HG02678 (cell line): Measurements from ENCODE around the gene CCDC32.
A peak's percentile ranks its signal among the peaks of the same experiment; 100 is the strongest.

Experiments
- ATAC-seq: cut with Tn5 transposase; IDR thresholded peaks from one replicate; pipeline ENCODE4 v1.9.1; 2021; ENCODE audit warnings: mild to moderate bottlenecking, moderate library complexity; ENCODE audit not compliant: unreplicated experiment

Gene CCDC32

DNA sequence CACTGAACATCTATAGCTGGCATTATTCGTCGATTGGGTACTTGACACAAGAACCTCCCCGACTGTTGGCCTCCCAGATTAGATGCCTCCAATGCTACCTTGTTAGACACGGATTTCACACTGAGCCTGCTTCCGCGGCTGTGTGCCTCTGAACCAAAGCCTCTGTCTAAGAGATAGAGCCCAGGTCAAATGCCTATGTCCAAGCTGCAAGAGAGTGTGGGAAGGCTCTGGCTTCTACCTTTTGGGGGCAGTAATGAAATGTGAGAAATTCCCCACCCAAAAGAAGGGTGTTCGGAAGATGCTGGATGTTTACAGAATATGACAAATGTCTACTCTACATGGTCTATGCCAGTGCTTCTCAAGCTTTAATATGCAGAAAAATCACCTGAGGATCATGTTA lies 2.3 kb upstream of the CCDC32 start:
- ATAC-seq, result no peak

DNA sequence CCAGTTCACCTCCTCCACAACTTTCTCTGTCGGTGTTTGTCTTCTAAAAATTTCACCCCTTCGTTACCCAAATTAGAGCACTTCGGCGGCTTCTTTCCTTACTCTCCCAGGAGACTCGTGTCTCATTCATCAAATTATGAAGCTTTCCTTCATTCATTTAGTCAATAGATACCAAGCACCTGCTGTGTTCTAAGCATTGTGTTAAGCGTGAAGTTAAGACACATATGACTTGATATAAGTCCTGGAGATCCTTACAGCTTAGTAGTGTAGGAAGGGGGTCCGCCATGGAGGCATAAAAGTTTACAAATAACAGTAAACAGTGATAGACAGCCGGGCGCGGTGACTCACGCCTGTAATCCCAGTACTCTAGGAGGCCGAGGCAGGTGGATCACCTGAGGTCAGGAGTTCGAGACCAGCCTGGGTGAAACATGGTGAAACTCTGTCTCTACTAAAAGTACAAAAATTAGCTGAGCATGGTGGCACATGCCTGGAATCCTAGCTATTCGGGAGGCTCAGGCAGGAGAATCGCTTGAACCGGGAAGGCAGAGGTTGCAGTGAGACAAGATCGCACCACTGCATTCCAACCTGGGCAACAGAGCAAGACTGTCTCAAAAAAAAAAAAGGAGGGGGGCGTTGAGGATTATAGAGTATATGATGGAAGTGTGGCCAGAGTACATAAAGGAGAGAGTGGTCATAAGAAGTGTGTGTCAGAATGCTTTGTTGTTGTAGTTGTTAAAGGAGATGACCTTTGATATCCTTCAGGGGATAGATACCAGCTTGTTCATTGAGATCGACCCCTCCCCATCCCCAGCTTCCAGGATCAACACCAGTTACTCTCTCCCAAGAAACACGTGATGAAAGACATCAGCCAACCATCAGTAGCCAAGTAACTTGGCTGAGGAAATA lies 744 bp upstream of the CCDC32 start:
- no peak for ATAC-seq

- ATAC-seq, result no peak
Observed at GRCh38 chr15:40563426-40563825, 1.4 kb downstream of the CCDC32 start.

DNA sequence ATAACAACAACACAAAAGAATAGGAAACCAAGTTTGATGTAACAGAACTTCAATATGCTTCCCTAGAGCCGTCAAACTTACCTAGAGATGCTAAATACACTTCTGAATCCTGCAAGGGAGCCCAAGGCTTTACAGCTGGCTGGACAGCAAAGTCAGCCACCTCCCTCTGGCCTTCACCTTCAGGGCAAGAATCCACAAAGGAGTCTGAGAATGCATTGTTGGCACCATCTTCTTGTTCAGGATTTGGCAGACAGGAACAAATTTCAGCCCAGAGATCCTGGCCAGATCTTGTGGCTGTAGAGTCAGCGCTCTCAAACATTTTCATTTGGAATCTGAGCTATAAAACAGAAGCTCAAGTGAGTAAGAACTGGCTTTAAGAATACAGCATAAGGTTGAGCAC lies 2.2 kb downstream of the CCDC32 start:
- no peak for ATAC-seq

GRCh38 chr15:40558952-40559742 lies 5.7 kb downstream of the CCDC32 start:
- no peak for ATAC-seq

GRCh38 chr15:40555876-40556275 lies 9.0 kb downstream of the CCDC32 start:
- no peak for ATAC-seq

DNA sequence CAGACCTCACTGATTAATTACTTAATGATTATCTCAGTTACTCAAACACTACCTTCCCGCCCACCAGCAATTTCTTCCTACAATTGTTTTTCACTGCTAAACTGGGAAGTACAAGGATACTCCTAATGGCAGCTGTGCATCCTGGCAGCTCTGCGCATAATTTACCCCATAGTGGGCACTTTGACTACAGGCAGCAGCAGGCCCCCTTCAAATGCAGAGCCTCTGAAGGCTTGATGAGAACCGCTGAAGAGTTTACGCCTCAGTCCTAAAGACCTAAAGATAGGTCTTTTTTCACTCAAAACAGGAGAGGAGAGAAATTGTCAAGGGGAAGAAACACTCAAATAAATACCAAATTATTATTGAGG lies 10.7 kb downstream of the CCDC32 start:
- no peak for ATAC-seq

DNA sequence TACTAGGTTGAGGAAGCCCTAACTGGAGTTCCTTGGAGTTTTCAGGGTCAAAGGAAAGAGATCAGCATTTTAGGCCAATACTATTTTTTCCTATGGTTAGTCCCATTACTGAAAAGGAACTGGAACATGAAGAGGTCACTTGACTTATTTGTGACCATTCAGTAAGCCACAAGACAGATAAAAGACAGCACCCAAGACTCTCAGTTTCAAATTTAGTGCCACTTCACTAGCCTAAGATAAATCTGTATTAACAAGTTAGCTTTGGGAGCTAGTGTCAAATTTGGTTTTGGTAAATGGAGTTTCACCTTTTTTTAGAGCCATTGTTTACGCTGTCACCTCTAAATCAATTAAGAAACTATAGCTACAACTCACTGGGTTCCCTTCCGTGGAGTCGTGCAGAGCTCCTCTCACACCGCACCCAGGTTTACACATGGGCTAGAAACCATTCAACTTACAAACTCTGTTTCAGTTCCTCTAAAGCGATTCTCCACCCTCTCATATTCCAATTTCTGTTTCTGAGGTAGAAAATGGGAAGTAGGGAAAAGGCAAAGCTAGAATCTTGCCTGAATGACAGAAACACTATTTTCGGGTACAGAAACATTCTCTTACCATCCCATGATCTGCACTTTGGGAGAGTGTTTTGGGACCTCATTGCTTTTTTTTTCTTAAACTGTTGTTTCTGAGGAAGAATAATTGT lies 14.4 kb downstream of the CCDC32 start:
- ATAC-seq, result peak; percentile 76

- ATAC-seq, result no peak
Observed at GRCh38 chr15:40549894-40550293, 14.9 kb downstream of the CCDC32 start.

DNA sequence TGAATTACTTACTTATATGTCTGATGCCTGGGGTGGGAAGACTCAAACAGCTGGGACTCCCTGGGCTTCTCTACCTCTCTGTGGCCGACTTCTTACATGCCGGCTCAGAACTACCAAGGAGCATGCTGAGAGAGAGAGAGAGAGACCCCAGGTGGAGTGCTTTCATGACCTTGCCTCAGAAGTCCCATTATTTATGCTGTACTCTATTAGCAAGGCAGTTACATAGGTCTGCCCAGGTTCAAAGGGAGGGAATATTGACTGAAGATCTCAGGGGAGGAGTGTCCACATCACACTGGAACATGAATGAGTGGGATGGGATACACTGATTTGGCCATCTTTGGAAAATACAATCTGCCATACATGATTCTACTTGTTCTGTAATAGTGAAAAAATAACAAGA lies 16.2 kb downstream of the CCDC32 start:
- ATAC-seq, result no peak

DNA sequence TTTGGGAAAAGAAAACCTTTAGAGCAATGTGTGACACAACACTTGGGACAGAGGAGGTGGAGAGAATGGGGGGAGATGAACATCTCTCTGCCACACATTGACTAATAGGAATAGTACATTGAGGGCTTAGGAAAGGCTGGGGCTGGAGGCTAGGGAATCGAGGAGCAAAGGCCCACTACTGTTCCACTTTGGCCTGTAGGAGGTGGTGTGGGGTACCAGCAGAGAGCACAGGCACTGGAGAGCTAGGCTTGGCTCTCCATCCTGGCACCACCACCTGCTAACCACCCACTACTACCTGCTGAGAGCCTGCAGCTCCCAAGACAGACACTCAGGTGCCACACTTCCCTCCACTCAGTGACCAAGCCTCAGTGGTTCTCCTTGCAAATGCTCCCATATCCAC lies 19.4 kb downstream of the CCDC32 start:
- ATAC-seq, result no peak

GRCh38 chr15:40543631-40544294 lies 21.1 kb downstream of the CCDC32 start:
- ATAC-seq, result peak; percentile 72

GRCh38 chr15:40543082-40543481 lies 21.8 kb downstream of the CCDC32 start:
- ATAC-seq, result peak; percentile 48

DNA sequence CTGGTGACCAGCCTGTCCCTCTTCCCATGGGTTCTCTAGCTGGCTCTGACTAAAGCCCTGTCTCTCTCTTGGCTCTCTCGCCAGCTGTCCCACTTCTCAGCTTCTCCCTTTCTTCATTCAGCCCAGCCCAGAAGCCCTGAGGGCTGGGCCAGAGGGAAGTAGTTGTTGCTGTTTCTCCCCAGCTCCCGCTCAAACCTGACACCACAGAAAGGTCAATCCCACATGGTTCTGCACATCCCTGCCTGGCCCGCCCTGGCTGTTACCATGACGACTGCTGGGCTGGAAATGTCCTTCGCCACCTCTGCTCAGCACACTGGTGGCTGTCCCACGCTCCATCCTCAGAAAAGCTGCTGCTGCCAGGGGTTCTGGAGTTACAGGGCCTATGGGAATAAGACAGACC lies 25.9 kb downstream of the CCDC32 start:
- ATAC-seq, result no peak

DNA sequence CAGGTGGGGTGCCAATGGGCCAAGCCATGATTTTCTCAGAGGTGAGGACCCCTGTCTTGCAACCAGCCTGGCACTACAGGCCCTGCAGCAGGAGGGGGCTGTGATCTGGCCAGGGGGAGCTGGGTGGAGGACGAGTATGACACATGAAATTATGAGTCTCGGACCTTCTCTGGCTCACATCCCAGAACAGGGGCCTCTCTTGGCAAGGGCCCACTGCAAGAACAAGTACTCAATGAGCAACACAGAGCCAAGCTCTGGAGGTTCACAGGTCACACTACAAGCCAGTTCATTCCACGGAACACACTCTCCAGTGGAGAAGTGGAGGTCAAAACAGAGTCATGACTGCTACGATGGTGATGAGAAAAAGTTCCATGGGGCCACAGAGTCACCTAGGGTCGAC lies 28.3 kb downstream of the CCDC32 start:
- no peak for ATAC-seq

GRCh38 chr15:40534371-40534770 lies 30.5 kb downstream of the CCDC32 start:
- ATAC-seq, result no peak

GRCh38 chr15:40533763-40534364 lies 31.0 kb downstream of the CCDC32 start:
- ATAC-seq, result no peak

DNA sequence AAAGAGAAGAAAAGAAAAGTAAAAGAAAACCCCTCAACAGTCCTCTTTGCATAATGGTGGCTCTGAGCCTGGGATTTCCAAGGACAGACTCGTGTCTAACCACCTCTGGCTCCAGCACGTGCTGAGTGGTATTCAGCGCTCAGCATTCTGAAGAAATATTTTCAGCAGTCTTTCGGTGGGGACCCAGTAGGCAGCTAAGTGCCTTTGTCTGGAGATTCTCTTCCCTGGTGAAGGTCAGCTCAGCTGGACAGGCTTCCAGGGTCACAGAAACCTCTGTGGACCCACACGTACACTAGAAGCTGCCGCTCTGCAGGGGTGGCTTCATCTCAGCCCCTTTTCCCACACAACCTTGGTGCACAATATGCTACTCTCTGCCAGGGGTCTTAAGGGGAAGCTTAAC lies 36.0 kb downstream of the CCDC32 start:
- no peak for ATAC-seq

DNA sequence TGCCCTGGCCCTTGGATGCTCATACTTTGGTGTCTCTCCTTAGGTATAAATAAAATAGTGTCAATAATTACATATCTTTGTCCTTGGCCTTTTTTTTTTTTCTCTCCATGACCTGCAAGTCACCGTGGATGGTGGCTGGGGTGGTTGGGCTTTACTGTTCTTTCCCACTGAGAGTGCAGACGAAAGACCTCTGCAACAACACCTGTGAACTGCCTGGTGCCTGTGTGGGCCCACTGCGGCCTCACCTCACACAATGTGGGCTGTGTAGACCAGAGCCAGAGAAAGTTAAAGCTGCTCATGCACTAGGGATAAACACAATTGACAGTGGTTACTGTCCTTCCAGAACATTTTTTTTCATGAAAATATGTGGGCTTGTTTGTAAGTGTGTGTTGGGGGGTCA lies 39.0 kb downstream of the CCDC32 start:
- no peak for ATAC-seq

GRCh38 chr15:40523611-40524010 lies 41.2 kb downstream of the CCDC32 start:
- ATAC-seq, result no peak

- ATAC-seq, result no peak
Observed at GRCh38 chr15:40516322-40516721, 48.5 kb downstream of the CCDC32 start.
